Measurements from ENCODE around the gene ENTPD5.

GRCh38 chr14:73988065-73988464, 31.0 kb downstream of the ENTPD5 start:
- TF ChIP-seq EP300 (IDR thresholded peaks at IDR 0.05) (no peak), POLR2A (IDR thresholded peaks at IDR 0.05) (no peak)
- TF ChIP-seq, protein P1, sequence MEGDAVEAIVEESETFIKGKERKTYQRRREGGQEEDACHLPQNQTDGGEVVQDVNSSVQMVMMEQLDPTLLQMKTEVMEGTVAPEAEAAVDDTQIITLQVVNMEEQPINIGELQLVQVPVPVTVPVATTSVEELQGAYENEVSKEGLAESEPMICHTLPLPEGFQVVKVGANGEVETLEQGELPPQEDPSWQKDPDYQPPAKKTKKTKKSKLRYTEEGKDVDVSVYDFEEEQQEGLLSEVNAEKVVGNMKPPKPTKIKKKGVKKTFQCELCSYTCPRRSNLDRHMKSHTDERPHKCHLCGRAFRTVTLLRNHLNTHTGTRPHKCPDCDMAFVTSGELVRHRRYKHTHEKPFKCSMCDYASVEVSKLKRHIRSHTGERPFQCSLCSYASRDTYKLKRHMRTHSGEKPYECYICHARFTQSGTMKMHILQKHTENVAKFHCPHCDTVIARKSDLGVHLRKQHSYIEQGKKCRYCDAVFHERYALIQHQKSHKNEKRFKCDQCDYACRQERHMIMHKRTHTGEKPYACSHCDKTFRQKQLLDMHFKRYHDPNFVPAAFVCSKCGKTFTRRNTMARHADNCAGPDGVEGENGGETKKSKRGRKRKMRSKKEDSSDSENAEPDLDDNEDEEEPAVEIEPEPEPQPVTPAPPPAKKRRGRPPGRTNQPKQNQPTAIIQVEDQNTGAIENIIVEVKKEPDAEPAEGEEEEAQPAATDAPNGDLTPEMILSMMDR (IDR thresholded peaks at IDR 0.05), result no peak
